ENCODE data around the gene NT5C2.

The NT5C2 gene

DNA sequence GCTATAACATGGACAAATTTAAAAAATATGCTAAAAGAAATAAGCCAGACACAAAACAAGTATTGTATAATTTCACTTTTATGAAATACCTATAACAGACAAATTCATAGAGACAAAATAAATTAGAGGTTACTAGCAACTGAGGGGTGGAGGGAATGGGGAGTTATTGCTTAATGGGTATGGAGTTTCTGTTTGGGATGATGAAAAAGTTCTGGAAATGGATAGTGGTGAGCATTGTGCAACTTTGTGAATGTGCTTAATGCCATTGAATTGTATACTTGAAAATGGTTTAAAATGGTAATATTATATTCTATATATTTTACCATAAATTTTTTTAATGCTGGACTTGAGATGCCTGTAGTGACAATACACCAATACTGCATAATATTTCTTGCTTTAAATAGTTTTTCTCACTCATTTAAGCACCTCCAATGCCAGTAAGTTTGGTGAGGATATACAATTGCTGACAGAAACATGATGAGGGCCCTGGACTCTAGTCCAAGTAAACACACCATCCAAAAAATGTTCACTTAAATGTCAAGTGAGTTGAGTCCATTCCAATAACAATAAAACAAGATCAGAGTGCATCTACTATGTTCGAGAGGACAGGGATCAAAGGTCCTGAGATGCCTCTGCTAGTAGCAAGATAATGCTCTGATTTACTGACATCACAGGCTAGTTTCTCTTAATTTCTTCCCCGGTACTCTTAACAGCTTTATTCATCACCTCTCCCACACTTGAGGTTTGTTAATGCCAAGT lies 71.9 kb downstream of the NT5C2 start:
- no peak for DNase-seq

- DNase-seq, result no peak
Observed at GRCh38 chr10:103120546-103120945, 72.5 kb downstream of the NT5C2 start.

DNA sequence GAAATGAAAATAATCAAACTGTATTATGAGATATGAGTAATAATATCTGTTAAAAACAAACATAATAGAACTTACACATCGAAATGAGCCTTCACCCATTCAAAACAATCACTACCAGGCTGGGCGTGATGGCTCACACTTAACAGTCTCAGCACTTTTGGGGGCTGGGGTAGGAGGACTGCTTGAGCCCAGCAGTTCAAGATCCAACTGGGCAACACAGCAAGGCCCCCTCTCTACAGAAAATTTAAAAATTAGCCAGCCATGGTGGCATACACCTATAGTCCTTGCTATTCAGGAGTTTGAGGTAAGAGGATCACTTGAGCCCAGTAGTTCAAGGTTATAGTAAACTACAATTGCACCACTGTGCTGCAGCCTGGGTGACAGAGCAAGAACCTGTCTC lies 75.8 kb downstream of the NT5C2 start:
- no peak for DNase-seq

DNA sequence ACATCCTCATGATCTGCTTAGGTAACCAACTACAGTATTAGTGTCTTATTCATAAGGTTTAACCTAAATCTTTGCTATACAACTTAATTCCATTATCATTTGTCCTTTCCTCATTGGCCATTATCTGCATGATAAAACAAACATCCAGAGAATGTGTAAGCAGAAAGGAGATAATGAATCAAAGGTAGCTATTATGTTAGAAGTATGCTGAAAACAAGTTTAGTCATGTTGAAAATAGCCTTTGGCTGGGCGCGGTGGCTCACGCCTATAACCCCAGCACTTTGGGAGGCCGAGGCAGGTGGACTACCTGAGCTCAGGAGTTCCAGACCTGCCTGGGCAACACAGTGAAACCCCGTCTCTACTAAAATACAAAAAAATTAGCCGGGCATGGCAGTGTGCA lies 78.2 kb downstream of the NT5C2 start:
- no peak for DNase-seq

DNA sequence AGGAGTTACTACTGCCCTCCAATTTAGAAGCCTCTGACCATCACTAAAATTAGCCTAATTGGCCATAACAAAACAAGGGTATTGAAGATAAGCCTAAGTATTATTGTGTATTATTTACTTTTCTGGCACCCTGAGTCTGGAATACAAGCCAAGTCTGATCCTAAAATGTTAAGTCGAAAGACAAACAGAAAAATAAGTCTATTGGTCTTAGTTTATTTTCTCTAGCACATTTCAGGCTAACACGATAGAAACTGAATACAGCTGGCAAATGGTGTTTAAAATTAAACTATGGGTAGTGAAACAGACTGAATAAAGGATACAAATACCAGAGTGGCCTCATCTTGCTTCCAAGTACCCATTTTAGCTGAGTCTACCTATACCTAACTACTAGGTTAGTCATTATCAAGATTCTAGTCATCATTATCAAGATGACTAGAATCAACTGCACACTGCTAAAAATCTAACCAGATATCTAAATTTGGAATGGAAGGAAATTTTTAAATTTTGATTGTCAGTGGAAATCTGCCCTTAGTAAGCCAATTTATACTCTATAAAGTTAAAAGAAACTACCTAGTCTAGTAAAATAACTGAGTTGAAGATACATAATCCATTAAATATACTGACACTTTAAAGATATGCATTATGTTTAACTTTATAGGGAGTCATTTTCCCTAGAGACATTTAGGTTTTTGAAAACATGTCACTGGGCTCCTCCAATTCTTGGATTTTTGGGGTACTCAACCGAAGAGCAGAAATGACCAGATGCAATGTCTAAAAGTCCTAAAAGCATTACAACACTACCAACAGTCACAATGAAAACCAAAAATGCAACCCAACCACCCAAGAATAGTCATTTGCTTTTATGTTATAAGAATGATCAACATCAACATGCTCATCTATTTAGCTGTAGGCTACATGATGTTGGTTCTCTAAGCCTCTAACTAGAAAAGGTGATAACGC lies 80.9 kb downstream of the NT5C2 start:
- no peak for DNase-seq

DNA sequence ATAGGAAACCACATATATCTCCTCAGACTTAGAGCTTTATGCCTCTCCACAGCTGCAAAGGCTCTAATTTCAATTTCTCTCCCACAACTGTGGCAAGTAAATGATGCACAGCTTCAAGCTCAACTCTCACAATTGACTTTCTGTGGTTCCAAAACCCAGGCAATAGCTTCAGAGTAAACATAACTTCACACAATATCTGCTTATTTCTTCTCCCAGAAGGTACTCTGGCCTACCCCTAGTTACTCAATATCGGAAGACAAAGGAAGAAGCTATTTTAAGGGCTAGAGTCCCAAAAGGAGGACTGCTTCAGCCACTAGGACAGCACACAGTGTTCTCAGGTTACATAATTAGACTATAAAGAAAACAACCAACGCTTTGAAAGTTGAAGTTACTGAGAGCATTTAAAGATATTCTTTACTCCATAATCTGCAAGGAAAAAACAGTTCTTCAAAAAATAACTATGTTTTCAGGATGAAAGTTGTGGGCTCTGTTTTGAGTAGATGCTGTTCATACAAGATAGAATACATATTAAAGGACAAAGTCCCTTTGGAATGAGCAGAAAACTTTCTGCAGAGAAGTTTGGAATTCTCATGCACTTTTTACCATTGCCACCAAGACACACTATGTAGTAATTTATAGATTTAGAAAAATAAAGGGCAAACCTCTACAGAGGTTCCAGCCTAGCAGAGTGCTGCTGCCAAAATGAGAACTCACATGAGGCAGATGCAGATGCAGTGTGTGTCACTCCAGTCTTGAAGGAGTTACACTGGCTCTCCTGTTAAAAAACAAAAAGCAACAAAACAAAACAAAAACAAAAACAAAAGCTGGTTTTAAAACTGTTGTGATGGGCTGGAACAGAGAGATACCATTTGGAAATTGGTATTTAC lies 81.8 kb downstream of the NT5C2 start:
- DNase-seq, result no peak

- no peak for DNase-seq
Observed at GRCh38 chr10:103110407-103110806, 82.7 kb downstream of the NT5C2 start.

- DNase-seq, result no peak
Observed at GRCh38 chr10:103109821-103110220, 83.3 kb downstream of the NT5C2 start.

DNA sequence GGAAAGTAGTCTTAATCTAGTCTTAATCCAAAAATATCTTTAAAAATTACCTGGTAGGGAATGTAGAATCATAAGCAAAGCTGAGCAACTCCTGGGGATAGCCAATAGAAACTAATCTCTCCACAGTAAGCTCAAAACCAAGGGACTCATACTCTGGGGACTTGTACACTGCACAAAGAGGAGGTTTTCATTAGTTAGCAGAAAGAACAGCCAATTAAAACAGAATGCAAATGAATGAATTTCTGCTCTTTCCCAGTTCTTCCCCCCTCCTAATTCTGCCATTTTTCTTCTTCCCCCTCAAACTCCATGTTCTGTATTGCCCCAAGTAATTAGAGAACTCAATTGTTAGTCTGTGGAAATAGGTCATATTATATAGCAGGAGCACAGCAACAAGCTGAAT lies 86.5 kb downstream of the NT5C2 start:
- no peak for DNase-seq

DNA sequence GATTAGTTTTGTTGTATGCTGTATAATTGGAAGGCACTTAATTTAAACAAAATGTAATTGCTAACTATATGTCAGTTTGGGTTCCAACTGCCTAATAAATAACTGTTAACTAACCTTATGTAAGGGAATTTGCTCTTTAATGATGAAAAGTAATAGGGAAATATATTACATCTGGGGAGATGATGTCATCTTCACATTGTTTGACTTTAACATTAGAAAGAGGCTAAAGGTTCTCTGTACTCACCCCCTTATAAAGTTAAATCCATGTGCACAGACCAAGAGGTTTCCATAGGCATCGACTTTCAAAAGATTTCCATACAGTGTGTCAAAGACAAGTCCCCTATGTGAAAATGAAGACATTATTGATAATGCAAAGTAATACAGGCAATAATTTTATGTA lies 87.6 kb downstream of the NT5C2 start:
- no peak for DNase-seq

GRCh38 chr10:103104721-103105120 lies 88.4 kb downstream of the NT5C2 start:
- DNase-seq, result no peak

GRCh38 chr10:103103989-103104388 lies 89.1 kb downstream of the NT5C2 start:
- no peak for DNase-seq

GRCh38 chr10:103102195-103102594 lies 90.9 kb downstream of the NT5C2 start:
- DNase-seq, result no peak

DNA sequence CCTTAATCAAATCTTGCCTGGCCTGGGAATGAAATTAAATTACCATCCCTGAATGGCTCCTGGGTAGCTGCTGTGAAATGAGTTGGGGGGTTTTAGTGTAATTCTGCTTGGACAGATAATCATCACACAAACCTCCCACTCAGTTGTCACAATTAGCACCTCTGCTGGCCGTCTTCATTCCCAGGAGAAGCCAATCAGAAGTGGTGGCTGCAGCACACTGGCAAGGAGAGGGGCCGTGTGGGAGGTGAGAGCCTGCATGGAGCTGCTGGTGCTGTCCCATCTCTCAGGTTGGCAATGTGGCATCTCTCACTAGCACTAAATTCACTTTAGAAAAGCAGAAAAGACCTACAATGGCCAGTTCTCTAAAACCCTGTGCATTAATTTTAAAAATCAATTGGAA lies 92.5 kb downstream of the NT5C2 start:
- DNase-seq, result no peak

DNA sequence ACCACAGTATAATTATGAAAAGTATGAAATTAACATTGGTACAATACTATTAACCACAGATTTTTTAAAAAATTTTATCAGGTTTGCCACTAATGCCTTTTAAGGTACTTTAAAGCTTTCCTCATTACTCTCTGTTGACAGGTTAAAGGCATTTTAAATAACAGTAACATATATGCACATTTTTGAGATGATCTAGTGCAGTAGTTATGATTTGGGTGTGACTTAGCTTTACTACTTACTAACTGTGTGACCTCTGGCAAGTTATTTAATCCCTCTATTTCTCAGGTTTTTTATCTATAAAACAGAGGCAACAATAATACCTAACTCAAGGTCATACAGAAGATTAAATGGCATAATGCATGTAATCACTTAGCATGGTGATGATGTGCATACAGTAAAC lies 94.8 kb downstream of the NT5C2 start:
- no peak for DNase-seq

DNA sequence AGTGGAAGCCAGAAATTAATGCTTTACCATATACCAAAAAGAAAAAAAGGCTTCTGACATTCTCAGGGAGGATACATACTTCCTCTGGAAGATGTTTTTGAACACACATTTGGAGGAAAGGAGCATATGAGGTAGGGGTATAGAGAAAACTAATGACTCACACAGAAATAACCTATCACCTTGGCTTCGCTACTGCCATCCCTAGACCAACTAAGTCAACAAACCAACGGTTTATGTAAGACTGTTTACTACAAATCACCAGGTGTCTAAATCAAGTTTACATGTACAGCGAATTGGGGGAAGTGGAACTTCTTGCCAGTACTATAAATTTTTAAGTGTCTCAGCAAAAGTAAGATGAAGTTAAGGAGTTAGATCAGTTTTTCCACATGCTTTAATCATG lies 96.9 kb downstream of the NT5C2 start:
- no peak for DNase-seq

DNA sequence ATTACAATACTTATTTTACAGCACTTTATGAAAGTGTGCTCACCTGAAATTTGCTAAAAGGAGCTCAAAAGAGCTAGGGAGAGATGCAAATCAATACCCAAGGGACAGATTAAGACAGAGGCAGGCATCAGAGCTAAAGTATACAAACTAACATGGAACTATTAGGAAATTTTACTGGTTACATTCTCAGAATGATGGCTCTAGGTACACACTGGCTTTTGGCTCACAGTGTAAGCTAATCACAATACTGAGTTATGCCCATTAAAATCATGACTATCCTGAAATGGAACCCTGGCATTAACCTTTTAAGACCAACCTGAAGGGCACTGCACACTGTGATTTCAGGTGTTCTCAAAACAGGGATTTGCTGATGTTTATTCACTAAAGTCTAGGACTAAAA lies 98.1 kb downstream of the NT5C2 start:
- DNase-seq, result no peak

DNA sequence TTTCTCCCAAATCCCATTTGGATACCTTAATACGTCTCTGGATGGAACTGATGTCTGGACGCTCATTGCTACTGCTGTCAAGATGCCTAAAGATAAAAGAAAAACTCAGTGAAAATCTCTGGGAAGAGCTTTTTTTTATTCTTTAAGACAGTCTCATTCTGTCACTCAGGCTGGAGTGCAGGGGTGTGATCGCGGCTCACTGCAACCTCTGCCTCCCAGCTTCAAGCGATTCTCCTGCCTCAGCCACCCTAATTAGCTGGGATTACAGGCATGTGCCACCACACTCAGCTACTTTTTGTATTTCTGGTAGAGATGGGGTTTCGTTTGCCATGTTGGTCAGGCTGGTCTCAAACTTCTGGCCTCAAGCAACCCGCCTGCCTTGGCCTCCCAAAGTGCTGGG lies 102.2 kb downstream of the NT5C2 start:
- no peak for DNase-seq

DNA sequence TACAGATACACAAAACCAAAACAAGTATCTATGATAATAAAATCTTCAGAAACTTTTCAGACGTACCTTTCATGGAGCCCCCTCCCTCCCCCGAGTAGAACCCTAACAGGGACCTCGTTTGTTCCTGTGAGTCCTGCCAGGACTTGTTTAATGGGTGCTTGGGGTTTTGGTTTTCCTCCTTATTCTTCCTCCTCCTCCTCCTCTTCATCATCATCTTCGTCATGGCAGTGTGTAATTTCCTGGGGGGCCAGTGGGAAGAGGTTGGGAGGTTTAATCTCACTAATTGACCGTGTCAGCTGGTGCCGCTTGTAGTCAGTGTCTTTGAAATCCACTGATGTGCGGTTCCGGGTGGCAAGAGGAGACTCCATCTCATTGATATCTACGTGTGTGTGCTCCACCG lies 103.6 kb downstream of the NT5C2 start:
- DNase-seq, result no peak

DNA sequence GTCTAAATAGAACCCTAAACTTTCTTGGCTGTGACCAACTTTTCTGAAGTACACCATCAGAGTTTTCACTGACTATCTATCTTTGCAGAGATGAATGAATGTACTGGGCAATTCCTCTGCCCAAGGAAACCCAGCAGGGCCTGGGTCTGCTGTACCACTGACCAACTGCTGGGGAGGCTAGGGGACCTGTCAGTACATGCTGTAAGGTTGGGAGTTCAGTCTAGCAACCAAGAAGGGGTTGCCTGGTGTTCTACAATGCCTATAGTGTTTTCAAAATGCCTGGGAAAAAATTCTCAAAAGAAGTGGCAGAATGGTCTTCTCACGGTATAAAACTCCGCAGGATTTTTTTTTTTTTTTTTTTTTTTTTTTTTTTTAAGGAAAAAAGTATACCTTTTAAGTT lies 106.3 kb downstream of the NT5C2 start:
- DNase-seq, result no peak

DNA sequence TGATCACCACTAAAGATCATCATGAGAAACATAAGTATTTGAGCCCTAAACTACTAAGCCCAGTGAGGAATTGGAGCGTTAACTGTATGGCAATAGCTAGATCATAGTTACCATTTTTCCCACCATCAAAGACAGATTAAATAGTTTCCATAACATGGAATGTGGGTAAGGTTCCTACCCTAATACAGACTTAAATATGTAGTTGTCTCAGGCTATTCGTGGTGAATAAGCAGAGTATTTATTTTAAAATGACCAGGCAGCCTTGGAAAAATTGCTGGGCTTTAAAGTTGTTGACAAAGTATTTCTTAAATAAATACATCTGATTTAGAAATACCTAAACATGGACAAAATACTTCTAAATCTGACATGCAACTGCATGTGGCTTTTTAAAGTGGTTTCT lies 106.8 kb downstream of the NT5C2 start:
- DNase-seq, result no peak

DNA sequence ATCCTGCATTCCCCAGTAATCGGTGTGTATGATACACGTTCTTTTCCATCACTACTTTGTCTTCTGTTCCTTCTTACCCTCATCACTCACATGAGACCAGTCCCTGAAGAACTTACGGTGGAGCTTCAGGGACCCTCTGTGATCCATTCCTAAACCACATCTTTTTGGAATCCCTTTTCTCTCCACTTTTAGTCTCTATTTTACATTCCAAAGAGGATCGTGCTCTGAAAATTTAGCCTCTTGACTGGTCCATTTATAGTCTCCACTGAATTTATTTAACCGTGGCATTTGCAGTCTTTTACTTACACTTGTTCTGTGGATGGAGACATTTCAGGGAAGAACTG lies 109.1 kb downstream of the NT5C2 start:
- no peak for DNase-seq

GRCh38 chr10:103083266-103083976 lies 109.7 kb downstream of the NT5C2 start:
- DNase-seq, result no peak
